Measurements from ENCODE around the gene GBE1. TPM values are rescaled to one million over a fixed set of nuclear protein-coding genes. Genes with fewer than 3 reads are reported as not detected.

The GBE1 gene
- total RNA-seq, 1 donor from 2014 or later = 25.0 TPM

DNA sequence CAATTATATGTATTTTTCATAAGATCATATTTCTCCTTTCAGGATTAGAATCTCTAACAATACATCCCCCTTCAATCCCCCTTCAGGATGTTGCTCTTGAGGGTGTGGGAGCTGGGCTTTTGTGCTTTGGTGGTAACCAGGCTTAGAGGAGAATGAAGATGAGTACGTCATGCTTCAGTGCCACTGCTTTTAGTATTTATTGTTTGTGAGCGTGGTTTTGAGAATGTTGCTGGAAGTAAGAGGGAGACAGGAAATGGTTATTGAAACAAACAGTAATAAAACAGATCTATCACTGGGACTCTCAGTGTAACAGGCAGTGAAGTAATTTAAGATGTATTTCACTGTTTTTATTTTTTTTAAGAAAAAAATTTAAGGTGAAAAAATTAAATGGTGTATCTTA, 35.3 kb downstream of the GBE1 start:
- peaks cover 40% of the 10 kb centered on the region for H3K4me1 ChIP-seq
- no peak for DNase-seq (ENCODE audit: extremely low spot score in 2 of 2)
- no peaks in the 10 kb centered on the region for H3K9me3 ChIP-seq
- H3K27ac ChIP-seq = no peak overlapping the region
- intact Hi-C loops (cut with DNase I) = no loop called here
- no peaks in the 10 kb centered on the region for H3K36me3 ChIP-seq
- no peaks in the 10 kb centered on the region for H3K27me3 ChIP-seq
- TF ChIP-seq POLR2A (IDR thresholded peaks at IDR 0.05) = no peak
- TF ChIP-seq POLR2AphosphoS5 (IDR thresholded peaks at IDR 0.05; ENCODE audit: insufficient read depth in 1 of 2, low read depth in 1 of 2) = no peak
- no peak for TF ChIP-seq CTCF (IDR thresholded peaks at IDR 0.05)
- no peak overlapping the region for H3K4me3 ChIP-seq

- no peak for DNase-seq (ENCODE audit: extremely low spot score in 2 of 2)
- H3K27me3 ChIP-seq = no peaks in the 10 kb centered on the region
- TF ChIP-seq CTCF (IDR thresholded peaks at IDR 0.05) (no peak), POLR2A (IDR thresholded peaks at IDR 0.05) (no peak), POLR2AphosphoS5 (IDR thresholded peaks at IDR 0.05; ENCODE audit: insufficient read depth in 1 of 2, low read depth in 1 of 2) (no peak)
- H3K27ac ChIP-seq = no peak overlapping the region
- H3K36me3 ChIP-seq = no peaks in the 10 kb centered on the region
- no peaks in the 10 kb centered on the region for H3K9me3 ChIP-seq
- peaks cover 35% of the 10 kb centered on the region for H3K4me1 ChIP-seq
- no peak overlapping the region for H3K4me3 ChIP-seq
- intact Hi-C loops (cut with DNase I) = no loop called here
Measured at GRCh38 chr3:81723732-81724313, 37.6 kb downstream of the GBE1 start.

- Histone ChIP-seq H3K27me3 (no peaks in the 10 kb centered on the region), H3K36me3 (no peaks in the 10 kb centered on the region), H3K9me3 (no peaks in the 10 kb centered on the region), H3K27ac (no peak overlapping the region), H3K4me3 (no peak overlapping the region), H3K4me1 (peaks cover 4% of the 10 kb centered on the region)
- DNase-seq (ENCODE audit: extremely low spot score in 2 of 2) = no peak
- no peak for TF ChIP-seq POLR2A (IDR thresholded peaks at IDR 0.05)
- TF ChIP-seq CTCF (IDR thresholded peaks at IDR 0.05) = no peak
- no peak for TF ChIP-seq POLR2AphosphoS5 (IDR thresholded peaks at IDR 0.05; ENCODE audit: insufficient read depth in 1 of 2, low read depth in 1 of 2)
- intact Hi-C loops (cut with DNase I) = no loop called here
Measured at GRCh38 chr3:81718311-81718710, 43.1 kb downstream of the GBE1 start.

- TF ChIP-seq CTCF (IDR thresholded peaks at IDR 0.05) = no peak
- no peak for TF ChIP-seq POLR2A (IDR thresholded peaks at IDR 0.05)
- TF ChIP-seq POLR2AphosphoS5 (IDR thresholded peaks at IDR 0.05; ENCODE audit: insufficient read depth in 1 of 2, low read depth in 1 of 2) = no peak
- intact Hi-C loops (cut with DNase I) = no loop called here
- no peaks in the 10 kb centered on the region for H3K36me3 ChIP-seq
- no peaks in the 10 kb centered on the region for H3K27me3 ChIP-seq
- H3K9me3 ChIP-seq = no peaks in the 10 kb centered on the region
- DNase-seq (ENCODE audit: extremely low spot score in 2 of 2) = no peak
- no peak overlapping the region for H3K4me3 ChIP-seq
- no peak overlapping the region for H3K27ac ChIP-seq
- H3K4me1 ChIP-seq = peaks cover 8% of the 10 kb centered on the region
Measured at GRCh38 chr3:81716870-81717509, 44.5 kb downstream of the GBE1 start.

DNA sequence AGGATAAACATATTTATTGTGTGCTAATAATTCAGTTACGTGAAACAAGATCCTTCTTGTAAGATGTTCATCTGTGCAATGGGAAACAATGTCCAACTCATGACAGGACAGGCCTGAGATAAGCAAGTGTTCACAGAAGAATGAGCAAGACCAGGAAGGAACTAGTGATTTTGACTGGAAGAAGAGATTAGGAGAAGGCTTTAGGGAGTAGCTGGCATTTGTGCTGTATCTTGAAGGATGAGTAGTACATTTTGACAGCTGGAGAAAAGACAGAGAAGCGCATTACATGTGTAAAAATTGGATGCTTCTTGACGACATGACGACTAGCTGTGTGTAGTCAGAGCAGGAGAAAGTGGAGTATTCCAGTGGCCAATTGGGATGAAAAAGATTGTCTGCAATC, 48.4 kb downstream of the GBE1 start:
- intact Hi-C loops (cut with DNase I) = no loop called here
- Histone ChIP-seq H3K4me1 (peaks cover 8% of the 10 kb centered on the region), H3K36me3 (no peaks in the 10 kb centered on the region), H3K27me3 (no peaks in the 10 kb centered on the region), H3K27ac (no peak overlapping the region), H3K4me3 (no peak overlapping the region), H3K9me3 (no peaks in the 10 kb centered on the region)
- TF ChIP-seq POLR2A (IDR thresholded peaks at IDR 0.05) (no peak), CTCF (IDR thresholded peaks at IDR 0.05) (no peak), POLR2AphosphoS5 (IDR thresholded peaks at IDR 0.05; ENCODE audit: insufficient read depth in 1 of 2, low read depth in 1 of 2) (no peak)
- DNase-seq (ENCODE audit: extremely low spot score in 2 of 2) = no peak

Data from vagina (tissue), 2 donors.